ENCODE measurements around the gene MFSD12. TPM values are rescaled to one million over a fixed set of nuclear protein-coding genes. Genes with fewer than 3 reads are reported as not detected.

MFSD12 gene
- total RNA-seq, 1 donor from 2014 or later = 80.7 TPM

DNA sequence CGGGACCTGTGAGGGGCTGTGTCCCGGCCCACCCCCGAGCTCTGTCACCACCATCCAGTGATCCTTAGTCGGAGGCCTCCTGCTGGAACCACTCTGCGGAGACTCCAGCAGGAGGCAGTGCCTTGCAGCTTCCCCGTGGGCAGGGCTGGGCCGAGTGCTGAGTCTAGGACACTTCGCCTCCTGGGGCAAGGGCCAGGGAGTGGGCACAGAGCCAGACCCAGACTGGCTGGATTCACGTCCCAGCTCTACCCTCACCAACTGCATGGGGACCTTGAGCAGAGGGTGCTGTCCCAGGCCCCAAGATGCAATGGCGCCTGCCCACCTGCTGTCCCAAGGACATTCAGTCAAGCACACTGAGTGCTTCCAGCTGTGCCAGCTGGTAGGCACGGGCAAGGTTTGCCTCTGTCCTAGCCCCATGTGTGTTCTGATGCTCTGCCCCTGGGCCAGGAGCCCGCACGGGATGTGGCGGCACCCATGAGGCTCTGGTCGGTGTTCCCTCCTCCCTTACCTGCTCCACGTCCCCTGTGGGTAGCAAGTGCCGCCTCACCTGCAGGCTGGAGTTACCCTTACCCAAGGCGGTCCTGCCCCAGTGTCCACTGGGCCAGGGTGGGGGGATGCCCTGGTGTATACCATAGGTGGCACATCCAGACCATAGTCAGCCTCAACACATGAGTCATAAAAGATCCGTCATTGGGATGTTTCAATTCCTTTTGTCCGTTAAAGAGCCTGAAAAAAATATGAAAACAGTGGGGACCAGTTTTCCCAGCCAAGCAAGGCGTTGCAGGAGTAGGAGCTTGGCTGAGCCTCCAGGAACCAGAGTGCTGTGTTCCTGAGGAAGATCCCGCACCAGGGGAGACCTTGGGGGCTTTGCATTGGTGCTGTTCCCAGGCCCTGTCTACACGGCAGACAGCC is 43.9 kb downstream of the MFSD12 start:
- no peak for DNase-seq
- no peaks in the 10 kb centered on the region for H3K9me3 ChIP-seq

DNA sequence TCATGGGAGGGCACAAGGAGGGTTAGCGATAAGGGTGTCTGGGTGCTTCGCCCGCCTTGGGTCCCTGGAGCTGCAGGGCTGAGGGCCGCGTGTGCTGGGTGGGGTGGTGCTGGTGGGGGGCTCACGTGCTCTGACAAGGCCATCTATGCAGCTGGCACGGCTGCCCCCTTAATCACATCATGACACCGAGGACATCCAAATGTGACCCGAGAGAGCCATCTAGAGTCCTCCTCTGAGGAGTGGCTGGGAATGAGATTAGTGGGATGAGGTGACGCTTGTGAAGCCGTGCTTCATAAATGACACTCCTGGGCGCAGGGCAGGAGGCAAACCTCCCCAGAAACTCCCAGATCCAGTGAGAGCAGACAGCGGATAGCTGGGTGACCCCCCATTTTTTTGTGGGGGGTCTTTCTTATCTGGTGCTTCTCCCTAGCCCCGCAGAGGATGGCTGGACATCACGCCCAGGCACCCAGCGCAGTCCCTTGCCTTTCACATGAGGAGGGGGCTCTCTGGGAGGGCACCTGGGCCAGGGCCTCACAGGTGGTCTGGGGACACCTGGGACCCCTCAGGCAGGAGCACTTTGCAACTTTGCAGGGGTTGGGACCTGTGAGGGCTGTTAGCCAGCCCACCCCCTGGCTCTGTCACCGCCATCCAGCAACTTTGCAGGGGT is 44.7 kb downstream of the MFSD12 start:
- intact Hi-C loops (cut with DNase I) = no loop called here
- H3K36me3 ChIP-seq = peaks cover 41% of the 10 kb centered on the region
- no peaks in the 10 kb centered on the region for H3K9me3 ChIP-seq
- H3K27ac ChIP-seq = no peak overlapping the region
- no peak for ATAC-seq
- TF ChIP-seq, protein P1, sequence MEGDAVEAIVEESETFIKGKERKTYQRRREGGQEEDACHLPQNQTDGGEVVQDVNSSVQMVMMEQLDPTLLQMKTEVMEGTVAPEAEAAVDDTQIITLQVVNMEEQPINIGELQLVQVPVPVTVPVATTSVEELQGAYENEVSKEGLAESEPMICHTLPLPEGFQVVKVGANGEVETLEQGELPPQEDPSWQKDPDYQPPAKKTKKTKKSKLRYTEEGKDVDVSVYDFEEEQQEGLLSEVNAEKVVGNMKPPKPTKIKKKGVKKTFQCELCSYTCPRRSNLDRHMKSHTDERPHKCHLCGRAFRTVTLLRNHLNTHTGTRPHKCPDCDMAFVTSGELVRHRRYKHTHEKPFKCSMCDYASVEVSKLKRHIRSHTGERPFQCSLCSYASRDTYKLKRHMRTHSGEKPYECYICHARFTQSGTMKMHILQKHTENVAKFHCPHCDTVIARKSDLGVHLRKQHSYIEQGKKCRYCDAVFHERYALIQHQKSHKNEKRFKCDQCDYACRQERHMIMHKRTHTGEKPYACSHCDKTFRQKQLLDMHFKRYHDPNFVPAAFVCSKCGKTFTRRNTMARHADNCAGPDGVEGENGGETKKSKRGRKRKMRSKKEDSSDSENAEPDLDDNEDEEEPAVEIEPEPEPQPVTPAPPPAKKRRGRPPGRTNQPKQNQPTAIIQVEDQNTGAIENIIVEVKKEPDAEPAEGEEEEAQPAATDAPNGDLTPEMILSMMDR (IDR thresholded peaks at IDR 0.05) = no peak
- H3K4me3 ChIP-seq = no peak overlapping the region
- H3K27me3 ChIP-seq (ENCODE audit: low read depth) = no peaks in the 10 kb centered on the region
- no peak for DNase-seq
- peaks cover 28% of the 10 kb centered on the region for H3K4me1 ChIP-seq

More for the DNA sequence above, 43.9 kb downstream of the MFSD12 start:
- peaks cover 41% of the 10 kb centered on the region for H3K36me3 ChIP-seq
- no peak overlapping the region for H3K27ac ChIP-seq
- TF ChIP-seq, protein P1 (IDR thresholded peaks at IDR 0.05) = no peak
- no peaks in the 10 kb centered on the region for H3K27me3 ChIP-seq (ENCODE audit: low read depth)
- no peak overlapping the region for H3K4me3 ChIP-seq
- no peak for ATAC-seq
- intact Hi-C loops (cut with DNase I) = no loop called here
- peaks cover 25% of the 10 kb centered on the region for H3K4me1 ChIP-seq

DNA sequence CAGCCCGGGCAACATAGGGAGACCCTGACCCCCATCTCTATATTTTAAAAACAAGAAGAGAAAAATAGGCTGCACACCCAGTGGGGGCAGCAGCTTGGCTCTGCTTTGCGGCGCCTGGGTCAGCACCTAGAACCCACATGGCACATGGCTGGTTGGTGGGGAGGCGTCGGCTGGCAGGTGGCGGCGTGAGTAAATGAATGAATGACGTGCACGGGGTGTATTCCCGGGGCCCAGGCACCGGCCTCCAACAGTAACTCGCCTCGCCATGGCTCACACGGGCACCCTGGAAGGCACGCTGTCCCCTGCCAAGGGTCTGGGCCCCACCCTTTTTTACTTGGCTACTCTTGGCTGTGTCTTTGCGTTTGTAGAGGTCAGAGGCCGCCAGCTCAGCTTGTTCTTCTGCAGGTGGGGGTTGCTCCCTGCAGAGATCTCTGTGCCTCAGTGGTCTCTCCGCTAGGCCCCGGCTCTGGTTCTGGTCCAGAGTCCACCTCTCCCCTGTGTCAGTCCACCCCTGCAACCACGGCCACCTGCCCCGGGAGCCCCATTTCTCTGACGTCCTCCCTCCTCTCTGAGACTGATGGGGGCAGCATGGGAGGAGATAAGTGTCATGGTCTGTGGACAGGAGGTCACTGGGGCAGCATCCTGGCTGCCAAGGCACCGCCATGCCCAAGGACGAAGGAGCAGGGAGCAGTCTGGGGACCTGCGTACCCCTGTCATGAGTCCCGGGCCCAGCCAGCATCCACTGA is 45.7 kb downstream of the MFSD12 start:
- no peak for ATAC-seq
- Histone ChIP-seq H3K4me3 (no peak overlapping the region), H3K4me1 (peaks cover 22% of the 10 kb centered on the region), H3K27ac (no peak overlapping the region), H3K9me3 (no peaks in the 10 kb centered on the region), H3K27me3 (ENCODE audit: low read depth) (no peaks in the 10 kb centered on the region), H3K36me3 (peaks cover 40% of the 10 kb centered on the region)
- TF ChIP-seq, protein P1 (IDR thresholded peaks at IDR 0.05) = no peak
- intact Hi-C loops (cut with DNase I) = no loop called here
- DNase-seq = no peak

DNA sequence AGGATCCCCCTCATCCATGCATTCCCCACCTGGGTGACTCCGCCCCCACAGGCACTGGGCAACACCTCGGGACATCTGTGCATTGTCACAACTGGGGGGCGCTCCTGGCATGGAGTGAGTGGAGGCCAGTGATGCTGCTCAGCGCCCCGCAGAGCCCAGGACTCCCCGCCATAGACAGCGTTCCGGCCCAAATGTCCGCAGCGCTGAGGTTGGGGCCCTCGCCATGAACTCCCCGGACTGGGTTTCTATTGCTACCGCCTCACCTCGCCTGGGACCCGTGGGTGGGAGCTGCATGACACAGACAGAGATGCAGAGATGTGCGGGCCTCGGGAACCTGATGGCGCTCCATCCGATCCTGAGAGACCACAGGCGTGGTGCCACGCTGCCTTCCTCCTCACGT is 46.7 kb downstream of the MFSD12 start:
- intact Hi-C loops (cut with DNase I) = no loop called here
- H3K4me1 ChIP-seq = peaks cover 16% of the 10 kb centered on the region

DNA sequence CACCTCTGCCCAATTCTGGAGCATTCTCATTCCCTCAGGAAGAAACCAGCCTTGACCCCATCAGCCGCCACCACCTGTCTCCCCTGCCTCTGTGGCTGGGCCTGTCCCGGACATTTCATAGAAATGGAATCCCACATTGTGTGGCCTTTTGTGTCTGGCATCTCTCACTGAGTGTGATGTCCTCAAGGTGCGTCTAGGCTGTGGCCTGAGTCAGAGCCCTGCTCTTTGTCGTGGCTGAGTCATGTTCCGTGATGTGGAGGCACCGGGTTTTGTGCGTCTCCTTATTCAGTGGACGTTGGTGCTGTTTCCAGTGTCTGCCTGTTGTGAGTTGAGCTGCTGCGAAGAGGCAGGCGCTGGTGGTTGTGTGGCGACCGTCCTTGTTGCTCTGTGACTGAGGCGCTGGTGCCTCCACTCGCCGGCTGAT is 47.8 kb downstream of the MFSD12 start:
- no peak overlapping the region for H3K27ac ChIP-seq
- peaks cover 16% of the 10 kb centered on the region for H3K4me1 ChIP-seq
- TF ChIP-seq, protein P1 (IDR thresholded peaks at IDR 0.05) = no peak

More for the DNA sequence above, 46.7 kb downstream of the MFSD12 start:
- Histone ChIP-seq H3K36me3 (peaks cover 33% of the 10 kb centered on the region), H3K9me3 (no peaks in the 10 kb centered on the region), H3K27ac (no peak overlapping the region), H3K27me3 (ENCODE audit: low read depth) (no peaks in the 10 kb centered on the region), H3K4me3 (no peak overlapping the region)
- TF ChIP-seq, protein P1 (IDR thresholded peaks at IDR 0.05) = no peak
- DNase-seq (no peak), ATAC-seq (no peak)

More for the DNA sequence above, 47.8 kb downstream of the MFSD12 start:
- no peak for DNase-seq
- H3K9me3 ChIP-seq = no peaks in the 10 kb centered on the region
- no peaks in the 10 kb centered on the region for H3K27me3 ChIP-seq (ENCODE audit: low read depth)
- intact Hi-C loops (cut with DNase I) = no loop called here
- no peak overlapping the region for H3K4me3 ChIP-seq
- no peak for ATAC-seq
- peaks cover 33% of the 10 kb centered on the region for H3K36me3 ChIP-seq

Data from lower lobe of right lung (tissue), 2 donors.